H9 (cell line): ENCODE measurements around the gene TSEN34. TPM values are rescaled to one million over a fixed set of nuclear protein-coding genes. Genes with fewer than 3 reads are reported as not detected.
A peak's percentile ranks its signal among the peaks of the same experiment; 100 is the strongest.

Experiments
- DNase-seq: peaks from one replicate; pipeline ENCODE4 v3.0.0-alpha.2; 2017
- H2AFZ ChIP-seq: one replicate; pipeline ENCODE4 v1.6.1; 2013; ENCODE audit warnings: mild to moderate bottlenecking, low read length, control low read depth, moderate library complexity
- H2AK5ac ChIP-seq: 2 replicates; pipeline ENCODE4 v1.6.1; 2013; ENCODE audit warnings: low read length, control low read depth, mixed read lengths; ENCODE audit not compliant: insufficient read length
- H2BK120ac ChIP-seq: one replicate; pipeline ENCODE4 v1.6.1; 2013; ENCODE audit warnings: low read depth, mild to moderate bottlenecking, low read length, control low read depth, inconsistent platforms; ENCODE audit not compliant: poor library complexity, severe bottlenecking
- H2BK12ac ChIP-seq: 2 replicates; pipeline ENCODE4 v1.6.1; 2013; ENCODE audit warnings: low read length, control low read depth, mixed read lengths, low read depth; ENCODE audit not compliant: insufficient read length
- H2BK15ac ChIP-seq: 2 replicates; pipeline ENCODE4 v1.6.1; 2013; ENCODE audit warnings: low read depth, low read length, control low read depth
- H2BK20ac ChIP-seq: one replicate; pipeline ENCODE4 v1.6.1; 2013; ENCODE audit warnings: low read depth, mild to moderate bottlenecking, low read length, control low read depth, inconsistent platforms; ENCODE audit not compliant: poor library complexity, severe bottlenecking
- H2BK5ac ChIP-seq: 2 replicates; pipeline ENCODE4 v1.6.1; 2013; ENCODE audit warnings: low read length, control low read depth, mixed read lengths; ENCODE audit not compliant: insufficient read length
- H3K14ac ChIP-seq: 2 replicates; pipeline ENCODE4 v1.6.1; 2013; ENCODE audit warnings: low read length, control low read depth; ENCODE audit not compliant: insufficient read depth
- H3K18ac ChIP-seq: 2 replicates; pipeline ENCODE4 v1.6.1; 2013; ENCODE audit warnings: low read depth, mild to moderate bottlenecking, mixed read lengths, low read length, control low read depth; ENCODE audit not compliant: insufficient read length
- H3K23ac ChIP-seq: 2 replicates; pipeline ENCODE4 v1.6.1; 2013; ENCODE audit warnings: low read length, control low read depth, mixed read lengths, low read depth; ENCODE audit not compliant: insufficient read length
- H3K23me2 ChIP-seq: 2 replicates; pipeline ENCODE4 v1.6.1; 2013; ENCODE audit warnings: low read depth, mild to moderate bottlenecking, mixed read lengths, low read length, control low read depth; ENCODE audit not compliant: insufficient read length, poor library complexity, severe bottlenecking
- H3K27ac ChIP-seq: 2 replicates; pipeline ENCODE4 v1.5.1; 2013; ENCODE audit warnings: low read length, control low read depth, mixed read lengths, low read depth; ENCODE audit not compliant: insufficient read length
- H3K27me3 ChIP-seq: 2 replicates; pipeline ENCODE4 v1.6.1; 2013; ENCODE audit warnings: low read length, control low read depth, inconsistent platforms; ENCODE audit not compliant: insufficient read depth
- H3K4ac ChIP-seq: 2 replicates; pipeline ENCODE4 v1.6.1; 2013; ENCODE audit warnings: low read depth, mild to moderate bottlenecking, control low read depth, inconsistent platforms, low read length, moderate library complexity
- H3K4me1 ChIP-seq: 2 replicates; pipeline ENCODE4 v1.6.1; 2013; ENCODE audit warnings: low read length, control low read depth, inconsistent platforms; ENCODE audit not compliant: insufficient read depth
- H3K4me2 ChIP-seq: 2 replicates; pipeline ENCODE4 v1.6.1; 2013; ENCODE audit warnings: low read length, control low read depth, mixed read lengths; ENCODE audit not compliant: insufficient read length, insufficient read depth
- H3K56ac ChIP-seq: 2 replicates; pipeline ENCODE4 v1.6.1; 2013; ENCODE audit warnings: low read depth, mild to moderate bottlenecking, mixed read lengths, low read length, control low read depth; ENCODE audit not compliant: insufficient read length
- H3K79me1 ChIP-seq: 2 replicates; pipeline ENCODE4 v1.6.1; 2013; ENCODE audit warnings: low read depth, mild to moderate bottlenecking, moderate library complexity, low read length, control low read depth, inconsistent platforms; ENCODE audit not compliant: insufficient read depth, poor library complexity, severe bottlenecking
- H3K79me2 ChIP-seq: 2 replicates; pipeline ENCODE4 v1.6.1; 2013; ENCODE audit warnings: low read length, control low read depth, inconsistent platforms; ENCODE audit not compliant: insufficient read depth
- H3K9ac ChIP-seq: 2 replicates; pipeline ENCODE4 v1.6.1; 2013; ENCODE audit warnings: low read length, control low read depth, mixed read lengths; ENCODE audit not compliant: insufficient read length; ENCODE audit errors: extremely low read depth
- H3K9me3 ChIP-seq: one replicate; pipeline ENCODE4 v1.6.1; 2013; ENCODE audit warnings: low read depth, low read length, inconsistent platforms; ENCODE audit not compliant: control insufficient read depth
- H3T11ph ChIP-seq: one replicate; pipeline ENCODE4 v1.6.1; 2013; ENCODE audit warnings: mild to moderate bottlenecking, low read length, control low read depth, inconsistent platforms
- H4K20me1 ChIP-seq: one replicate; pipeline ENCODE4 v1.6.1; 2013; ENCODE audit not compliant: control insufficient read depth, insufficient read length, insufficient read depth
- H4K5ac ChIP-seq: 2 replicates; pipeline ENCODE4 v1.6.1; 2013; ENCODE audit warnings: low read depth, mild to moderate bottlenecking, mixed read lengths, low read length, control low read depth; ENCODE audit not compliant: insufficient read length
- H4K8ac ChIP-seq: replicated peaks from 2 replicates; pipeline ENCODE4 v1.6.1; 2013; ENCODE audit warnings: low read length, control low read depth, mixed read lengths, low read depth; ENCODE audit not compliant: insufficient read length
- H4K91ac ChIP-seq: 2 replicates; pipeline ENCODE4 v1.6.1; 2013; ENCODE audit warnings: low read depth, mild to moderate bottlenecking, moderate library complexity, mixed read lengths, low read length, control low read depth; ENCODE audit not compliant: insufficient read length
- H3K27ac Mint-ChIP-seq, 3 experiments: 2 replicates in 2 of 3; 3 replicates in 1 of 3; pipeline ENCODE4 v1.8.0; 2020 to 2021; ENCODE audit warnings: mixed read lengths in 3 of 3, mild to moderate bottlenecking in 1 of 3, moderate library complexity in 1 of 3
- H3K27me3 Mint-ChIP-seq: 2 replicates; pipeline ENCODE4 v1.8.0; 2021; ENCODE audit warnings: low read depth, mild to moderate bottlenecking, moderate library complexity, mixed read lengths
- H3K36me3 Mint-ChIP-seq, 3 experiments: 2 replicates in 2 of 3; 3 replicates in 1 of 3; pipeline ENCODE4 v1.8.0; 2020 to 2021; ENCODE audit warnings: low read depth in 3 of 3, mixed read lengths in 3 of 3; ENCODE audit not compliant: insufficient read depth in 1 of 3
- H3K4me1 Mint-ChIP-seq, 2 experiments: 2 replicates each; pipeline ENCODE4 v1.8.0; 2020; ENCODE audit warnings: mixed read lengths in 2 of 2
- H3K4me3 Mint-ChIP-seq, 2 experiments: 2 replicates in 1 of 2; 3 replicates in 1 of 2; pipeline ENCODE4 v1.8.0; 2020 to 2021; ENCODE audit warnings: mild to moderate bottlenecking in 2 of 2, mixed read lengths in 2 of 2, moderate library complexity in 1 of 2
- H3K9me3 Mint-ChIP-seq, 2 experiments: 2 replicates in 1 of 2; 3 replicates in 1 of 2; pipeline ENCODE4 v1.8.0; 2020; ENCODE audit warnings: mild to moderate bottlenecking in 2 of 2, mixed read lengths in 2 of 2, moderate library complexity in 1 of 2
- WGBS: extraction: QIAGEN DNeasy Blood & Tissue Kit; methylation state at CpG from one replicate; pipeline ENCODE4 v1.1.7; 2013; ENCODE audit warnings: missing lambda C conversion rate, low lambda C conversion rate, mixed read lengths; ENCODE audit not compliant: insufficient read length; ENCODE audit errors: extremely low coverage; 5-methylcytosine and 5-hydroxymethylcytosine counted together
- total RNA-seq: library from RNA; stranded (reverse); gene quantifications from 2 replicates; pipeline ENCODE4 v1.2.1, GENCODE V29; 2021
- TF ChIP-seq, protein P1 (sequence below): fragments of 200-600 bp; sonication (generic); conservative IDR thresholded peaks from 3 replicates; pipeline ENCODE4 v1.8.0; 2021; ENCODE audit warnings: antibody characterized with exemption, mild to moderate bottlenecking

The TSEN34 gene
- total RNA-seq, 1 experiment from 2014 or later: 28.3 TPM

DNA sequence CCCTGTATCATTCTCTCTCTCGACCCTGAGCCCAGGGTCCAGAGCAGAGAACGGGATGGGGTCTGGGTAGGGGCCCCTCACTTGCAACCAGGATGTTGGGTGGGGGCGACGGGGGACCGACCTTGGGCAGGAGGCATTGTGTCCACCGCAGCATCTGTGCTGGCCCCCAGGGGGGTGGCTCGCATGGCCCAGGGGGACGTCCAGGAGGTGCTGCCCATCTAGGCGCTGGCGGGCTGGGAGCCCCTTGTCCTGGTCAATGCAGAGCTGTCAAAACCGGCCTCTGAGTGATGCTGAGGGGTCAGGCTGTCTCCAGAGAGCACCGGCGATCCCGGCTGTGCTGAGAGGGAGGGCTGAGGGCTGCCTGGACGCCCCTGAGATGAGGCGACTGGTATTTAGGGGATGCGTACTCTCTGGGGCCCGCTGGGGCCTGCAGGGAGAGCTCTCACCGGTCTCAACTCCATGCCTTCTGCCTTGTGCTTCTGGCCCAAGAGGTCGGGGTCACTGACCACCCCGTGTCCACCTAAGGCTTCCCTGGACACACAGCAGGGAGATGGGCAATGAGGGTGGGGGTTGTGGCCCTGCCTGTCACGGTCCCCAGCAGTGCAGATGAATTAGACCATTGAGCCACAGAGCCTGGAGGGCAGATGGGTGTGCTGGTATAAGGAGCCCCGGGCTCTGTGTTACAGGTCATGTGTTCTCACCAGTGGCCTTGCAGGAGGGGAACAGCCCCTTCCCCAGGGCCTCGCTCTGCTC lies 18.1 kb downstream of the TSEN34 start:
- Histone ChIP-seq H3K23ac (no peak overlapping the region), H4K5ac (no peak overlapping the region), H3K4me1 (no peaks in the 10 kb centered on the region), H2BK15ac (no peak overlapping the region), H2BK120ac (no peak overlapping the region), H3K56ac (no peak overlapping the region), H3K79me1 (no peaks in the 10 kb centered on the region), H4K20me1 (peaks cover 3% of the 10 kb centered on the region), H3K79me2 (peaks cover 7% of the 10 kb centered on the region; the same call in 1 of the 2 replicates), H3K9me3 (no peaks in the 10 kb centered on the region), H4K8ac (no peak overlapping the region), H3T11ph (no peak overlapping the region), H2BK12ac (no peak overlapping the region), H2AFZ (no peak overlapping the region), H3K9ac (no peak overlapping the region), H3K27ac (no peak overlapping the region), H2BK20ac (no peak overlapping the region), H4K91ac (no peak overlapping the region), H3K14ac (no peak overlapping the region), H2BK5ac (no peak overlapping the region), H2AK5ac (no peak overlapping the region), H3K18ac (no peak overlapping the region), H3K23me2 (no peaks in the 10 kb centered on the region), H3K4me2 (no peak overlapping the region), H3K27me3 (no peaks in the 10 kb centered on the region), H3K4ac (no peak overlapping the region)
- H3K9me3 Mint-ChIP-seq: no peaks in the 10 kb centered on the region
- DNase-seq: peak; percentile 67
- H3K27ac Mint-ChIP-seq: peak overlapping the region in 2 of 3 experiments; percentile 44 to 85; a peak in 2 of 7 replicates
- peaks cover 25 to 40% of the 10 kb centered on the region in 2 experiments for H3K4me1 Mint-ChIP-seq
- peaks cover 3% of the 10 kb centered on the region for H3K27me3 Mint-ChIP-seq
- H3K36me3 Mint-ChIP-seq: peaks cover 54 to 67% (median 56%) of the 10 kb centered on the region in 3 experiments
- TF ChIP-seq, protein P1, sequence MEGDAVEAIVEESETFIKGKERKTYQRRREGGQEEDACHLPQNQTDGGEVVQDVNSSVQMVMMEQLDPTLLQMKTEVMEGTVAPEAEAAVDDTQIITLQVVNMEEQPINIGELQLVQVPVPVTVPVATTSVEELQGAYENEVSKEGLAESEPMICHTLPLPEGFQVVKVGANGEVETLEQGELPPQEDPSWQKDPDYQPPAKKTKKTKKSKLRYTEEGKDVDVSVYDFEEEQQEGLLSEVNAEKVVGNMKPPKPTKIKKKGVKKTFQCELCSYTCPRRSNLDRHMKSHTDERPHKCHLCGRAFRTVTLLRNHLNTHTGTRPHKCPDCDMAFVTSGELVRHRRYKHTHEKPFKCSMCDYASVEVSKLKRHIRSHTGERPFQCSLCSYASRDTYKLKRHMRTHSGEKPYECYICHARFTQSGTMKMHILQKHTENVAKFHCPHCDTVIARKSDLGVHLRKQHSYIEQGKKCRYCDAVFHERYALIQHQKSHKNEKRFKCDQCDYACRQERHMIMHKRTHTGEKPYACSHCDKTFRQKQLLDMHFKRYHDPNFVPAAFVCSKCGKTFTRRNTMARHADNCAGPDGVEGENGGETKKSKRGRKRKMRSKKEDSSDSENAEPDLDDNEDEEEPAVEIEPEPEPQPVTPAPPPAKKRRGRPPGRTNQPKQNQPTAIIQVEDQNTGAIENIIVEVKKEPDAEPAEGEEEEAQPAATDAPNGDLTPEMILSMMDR: no peak
- H3K4me3 Mint-ChIP-seq: peak overlapping the region in 1 of 2 experiments; percentile 44; a peak in 1 of 5 replicates
- WGBS: no CpG with 5 or more reads among the region's 24 CpGs
